Measurements from ENCODE around the gene ADAMTS1.

GRCh38 chr21:26795866-26796329, 49.3 kb downstream of the ADAMTS1 start:
- TF ChIP-seq CTCF (IDR thresholded peaks at IDR 0.05) = no peak
- TF ChIP-seq EP300 (IDR thresholded peaks at IDR 0.05) = no peak
- TF ChIP-seq POLR2A (IDR thresholded peaks at IDR 0.05) = no peak
- no peak for TF ChIP-seq POLR2AphosphoS5 (IDR thresholded peaks at IDR 0.05)

All from suprapubic skin (tissue), 4 donors.